Activated CD8-positive, alpha-beta T cell treated with anti-CD3 and anti-CD28 coated beads, Interleukin-2, amount 10 ng/mL, durations not matched to agents 7 days and 5 days (primary cell): ENCODE measurements around the gene BACE1-AS. TPM values are rescaled to one million over a fixed set of nuclear protein-coding genes. Genes with fewer than 3 reads are reported as not detected.

ENCODE experiments used
- ATAC-seq: fragments of 150-1000 bp; cut with Tn5 transposase; one replicate; pipeline ENCODE4 v1.10.0; 2021; ENCODE audit warnings: moderate library complexity
- CTCF ChIA-PET: fragments of 350-600 bp; sonication (Branson Sonifier 250); formaldehyde crosslinking; loops from one replicate; lab custom pipeline; 2021; ENCODE audit warnings: antibody characterized with exemption; lab: Charles Lee
- POLR2A ChIA-PET: fragments of 350-600 bp; sonication (Branson Sonifier 250); formaldehyde crosslinking; loops from one replicate; lab custom pipeline; 2021; ENCODE audit warnings: antibody characterized with exemption; lab: Charles Lee
- DNase-seq: peaks from one replicate; pipeline ENCODE4 v3.0.0-alpha.2; 2020
- H3K27ac Mint-ChIP-seq: one replicate; pipeline ENCODE4 v1.8.0; 2021; ENCODE audit warnings: mild to moderate bottlenecking, mixed read lengths
- H3K27me3 Mint-ChIP-seq: one replicate; pipeline ENCODE4 v1.8.0; 2021; ENCODE audit warnings: low read depth, mixed read lengths
- H3K36me3 Mint-ChIP-seq: one replicate; pipeline ENCODE4 v1.8.0; 2021; ENCODE audit warnings: low read depth, mixed read lengths
- H3K4me1 Mint-ChIP-seq: one replicate; pipeline ENCODE4 v1.8.0; 2021; ENCODE audit warnings: low read depth, mixed read lengths
- H3K4me3 Mint-ChIP-seq: one replicate; pipeline ENCODE4 v1.8.0; 2021; ENCODE audit warnings: mild to moderate bottlenecking, mixed read lengths
- H3K9me3 Mint-ChIP-seq: one replicate; pipeline ENCODE4 v1.8.0; 2022; ENCODE audit warnings: mixed read lengths; ENCODE audit not compliant: insufficient read depth
- total RNA-seq, 2 experiments: library from RNA; stranded (reverse); gene quantifications; one replicate each; pipeline ENCODE4 v1.2.3, GENCODE V29; 2021

The BACE1-AS gene
- total RNA-seq, 2 experiments from 2014 or later, result 3.8 to 4.3 TPM

GRCh38 chr11:117295438-117296137, 4.4 kb downstream of the BACE1-AS start:
- Mint-ChIP-seq H3K27ac (no peak overlapping the region), H3K9me3 (no peaks in the 10 kb centered on the region), H3K36me3 (no peaks in the 10 kb centered on the region), H3K4me3 (no peak overlapping the region), H3K4me1 (no peaks in the 10 kb centered on the region), H3K27me3 (no peaks in the 10 kb centered on the region)
- ChIA-PET CTCF (no interaction called here), POLR2A (interaction anchor here (0.7 kb wide), 1 partner anchor 31 kb away, joined by 6 read pairs; no protein-coding TSS in a partner anchor)
- no peak for ATAC-seq
- DNase-seq, result no peak

- Mint-ChIP-seq H3K27me3 (no peaks in the 10 kb centered on the region), H3K4me1 (no peaks in the 10 kb centered on the region), H3K9me3 (no peaks in the 10 kb centered on the region), H3K4me3 (no peak overlapping the region), H3K36me3 (no peaks in the 10 kb centered on the region), H3K27ac (no peak overlapping the region)
- no peak for ATAC-seq
- no peak for DNase-seq
- CTCF ChIA-PET, result no interaction called here
- POLR2A ChIA-PET, result no interaction called here
These were observed 5.7 kb downstream of the BACE1-AS start for GRCh38 chr11:117296881-117297280.

- H3K4me1 Mint-ChIP-seq, result no peaks in the 10 kb centered on the region
These were observed 7.0 kb downstream of the BACE1-AS start for GRCh38 chr11:117298195-117298594.

GRCh38 chr11:117299351-117300282, 8.5 kb downstream of the BACE1-AS start:
- Mint-ChIP-seq H3K36me3 (no peaks in the 10 kb centered on the region), H3K27ac (no peak overlapping the region), H3K4me3 (no peak overlapping the region), H3K27me3 (peaks cover 3% of the 10 kb centered on the region), H3K9me3 (no peaks in the 10 kb centered on the region), H3K4me1 (no peaks in the 10 kb centered on the region)
- DNase-seq (no peak), ATAC-seq (no peak)
- ChIA-PET CTCF (interaction anchor here (0.8 kb wide), 1 partner anchor 226 kb away, joined by 3 read pairs; no protein-coding TSS in a partner anchor), POLR2A (no interaction called here)

More at GRCh38 chr11:117298195-117298594, 7.0 kb downstream of the BACE1-AS start:
- CTCF ChIA-PET, result no interaction called here
- DNase-seq (no peak), ATAC-seq (no peak)
- POLR2A ChIA-PET, result no interaction called here
- Mint-ChIP-seq H3K27ac (no peak overlapping the region), H3K36me3 (no peaks in the 10 kb centered on the region), H3K4me3 (no peak overlapping the region), H3K9me3 (no peaks in the 10 kb centered on the region), H3K27me3 (no peaks in the 10 kb centered on the region)

- Mint-ChIP-seq H3K27me3 (peaks cover 3% of the 10 kb centered on the region), H3K36me3 (no peaks in the 10 kb centered on the region), H3K4me1 (no peaks in the 10 kb centered on the region), H3K9me3 (no peaks in the 10 kb centered on the region), H3K27ac (no peak overlapping the region), H3K4me3 (no peak overlapping the region)
- ChIA-PET CTCF (interaction anchor here (0.8 kb wide), 2 partner anchors 10 to 226 kb away, joined by 3 read pairs; no protein-coding TSS in a partner anchor), POLR2A (no interaction called here)
- DNase-seq (no peak), ATAC-seq (no peak)
These were observed 9.1 kb downstream of the BACE1-AS start for GRCh38 chr11:117300283-117300663.

- ChIA-PET POLR2A (no interaction called here), CTCF (interaction anchor here (0.8 kb wide), 1 partner anchor 9 kb away, joined by 3 read pairs; no protein-coding TSS in a partner anchor)
- Mint-ChIP-seq H3K27ac (no peak overlapping the region), H3K36me3 (no peaks in the 10 kb centered on the region), H3K4me3 (no peak overlapping the region), H3K9me3 (no peaks in the 10 kb centered on the region), H3K4me1 (no peaks in the 10 kb centered on the region), H3K27me3 (peaks cover 3% of the 10 kb centered on the region)
- ATAC-seq (no peak), DNase-seq (no peak)
These were observed 9.6 kb downstream of the BACE1-AS start for GRCh38 chr11:117300773-117301172.

- Mint-ChIP-seq H3K4me3 (no peak overlapping the region), H3K4me1 (no peaks in the 10 kb centered on the region), H3K27ac (no peak overlapping the region), H3K9me3 (no peaks in the 10 kb centered on the region), H3K36me3 (no peaks in the 10 kb centered on the region), H3K27me3 (peaks cover 3% of the 10 kb centered on the region)
- ATAC-seq, result no peak
- POLR2A ChIA-PET, result interaction anchor here (1.2 kb wide), 1 partner anchor 344 kb away, joined by 5 read pairs; no protein-coding TSS in a partner anchor
- CTCF ChIA-PET, result no interaction called here
- DNase-seq, result no peak
These were observed 11.1 kb downstream of the BACE1-AS start for GRCh38 chr11:117302228-117302627.

- Mint-ChIP-seq H3K4me1 (no peaks in the 10 kb centered on the region), H3K9me3 (no peaks in the 10 kb centered on the region), H3K4me3 (no peak overlapping the region), H3K36me3 (no peaks in the 10 kb centered on the region), H3K27me3 (peaks cover 3% of the 10 kb centered on the region), H3K27ac (no peak overlapping the region)
- DNase-seq (no peak), ATAC-seq (no peak)
- POLR2A ChIA-PET, result no interaction called here
- CTCF ChIA-PET, result interaction anchor here (1.0 to 1.1 kb wide), 2 partner anchors 33 to 123 kb away, joined by 3 read pairs; no protein-coding TSS in a partner anchor
These were observed 12.0 kb downstream of the BACE1-AS start for GRCh38 chr11:117303101-117303500.

GRCh38 chr11:117303646-117304315, 12.6 kb downstream of the BACE1-AS start:
- no peaks in the 10 kb centered on the region for H3K9me3 Mint-ChIP-seq
- no peak for ATAC-seq
- no peaks in the 10 kb centered on the region for H3K36me3 Mint-ChIP-seq

GRCh38 chr11:117305145-117305544, 14.0 kb downstream of the BACE1-AS start:
- Mint-ChIP-seq H3K27ac (no peak overlapping the region), H3K4me1 (no peaks in the 10 kb centered on the region), H3K4me3 (no peak overlapping the region), H3K27me3 (peaks cover 11% of the 10 kb centered on the region), H3K36me3 (no peaks in the 10 kb centered on the region), H3K9me3 (no peaks in the 10 kb centered on the region)
- no peak for ATAC-seq
- DNase-seq, result no peak
- CTCF ChIA-PET, result no interaction called here
- POLR2A ChIA-PET, result interaction anchor here (0.5 kb wide), 1 partner anchor 40 kb away, joined by 3 read pairs; no protein-coding TSS in a partner anchor

More at GRCh38 chr11:117303646-117304315, 12.6 kb downstream of the BACE1-AS start:
- no peak overlapping the region for H3K4me3 Mint-ChIP-seq
- peaks cover 3% of the 10 kb centered on the region for H3K27me3 Mint-ChIP-seq
- ChIA-PET CTCF (interaction anchor here (0.6 to 1.1 kb wide), 3 partner anchors 33 to 317 kb away, joined by 3 read pairs; no protein-coding TSS in a partner anchor), POLR2A (interaction anchor here (0.6 kb wide), 1 partner anchor 12 kb away, joined by 3 read pairs; the partner anchor contains the start of gene BACE1)
- H3K27ac Mint-ChIP-seq, result no peak overlapping the region
- no peaks in the 10 kb centered on the region for H3K4me1 Mint-ChIP-seq
- DNase-seq, result no peak

- Mint-ChIP-seq H3K4me1 (no peaks in the 10 kb centered on the region), H3K36me3 (no peaks in the 10 kb centered on the region), H3K27me3 (peaks cover 23% of the 10 kb centered on the region), H3K9me3 (no peaks in the 10 kb centered on the region), H3K27ac (no peak overlapping the region), H3K4me3 (no peak overlapping the region)
- ATAC-seq (no peak), DNase-seq (no peak)
- POLR2A ChIA-PET, result interaction anchor here (0.8 kb wide), 1 partner anchor 33 kb away, joined by 3 read pairs; no protein-coding TSS in a partner anchor
- CTCF ChIA-PET, result no interaction called here
These were observed 18.2 kb downstream of the BACE1-AS start for GRCh38 chr11:117309310-117309709.
